ENCODE results near the gene CMTM4. TPM values are rescaled to one million over a fixed set of nuclear protein-coding genes. Genes with fewer than 3 reads are reported as not detected.

Gene CMTM4
- total RNA-seq, 4 donors from 2014 or later: 24.0 to 55.1 (median 36.4) TPM

GRCh38 chr16:66591018-66591417 lies 105.5 kb downstream of the CMTM4 start:
- Histone ChIP-seq H3K27me3 (no peaks in the 10 kb centered on the region), H3K36me3 (no peaks in the 10 kb centered on the region), H3K4me1 (no peaks in the 10 kb centered on the region), H3K9me3 (no peaks in the 10 kb centered on the region), H3K27ac (no peak overlapping the region), H3K4me3 (no peak overlapping the region)
- no peak for DNase-seq (ENCODE audit: low spot score in 2 of 2)
- 88% methylated on average over 4 of the region's 4 CpGs for WGBS
- no peak for TF ChIP-seq EP300 (IDR thresholded peaks at IDR 0.05)
- TF ChIP-seq CTCF (IDR thresholded peaks at IDR 0.05): no peak
- no peak for TF ChIP-seq POLR2AphosphoS5 (IDR thresholded peaks at IDR 0.05)
- no peak for TF ChIP-seq POLR2A (IDR thresholded peaks at IDR 0.05)

- H3K4me1 ChIP-seq: no peaks in the 10 kb centered on the region
- no peak overlapping the region for H3K27ac ChIP-seq
- H3K4me3 ChIP-seq: no peak overlapping the region
- 80% methylated on average over 8 of the region's 8 CpGs for WGBS
- TF ChIP-seq POLR2AphosphoS5 (IDR thresholded peaks at IDR 0.05): no peak
- no peak for TF ChIP-seq CTCF (IDR thresholded peaks at IDR 0.05)
- TF ChIP-seq EP300 (IDR thresholded peaks at IDR 0.05): no peak
- TF ChIP-seq POLR2A (IDR thresholded peaks at IDR 0.05): no peak
- DNase-seq (ENCODE audit: low spot score in 2 of 2): no peak
- H3K36me3 ChIP-seq: no peaks in the 10 kb centered on the region
- no peaks in the 10 kb centered on the region for H3K9me3 ChIP-seq
- no peaks in the 10 kb centered on the region for H3K27me3 ChIP-seq
Measured at GRCh38 chr16:66590322-66590721, 106.2 kb downstream of the CMTM4 start.

- no peak for TF ChIP-seq POLR2AphosphoS5 (IDR thresholded peaks at IDR 0.05)
- peak; percentile 40 to 42 for TF ChIP-seq CTCF (IDR thresholded peaks at IDR 0.05)
- Histone ChIP-seq H3K36me3 (no peaks in the 10 kb centered on the region), H3K4me1 (no peaks in the 10 kb centered on the region), H3K27ac (no peak overlapping the region), H3K4me3 (no peak overlapping the region), H3K9me3 (no peaks in the 10 kb centered on the region), H3K27me3 (no peaks in the 10 kb centered on the region)
- 79% methylated on average over 6 of the region's 8 CpGs for WGBS
- peak in 1 of 2 donors; percentile 66 for DNase-seq (ENCODE audit: low spot score in 2 of 2)
Measured at GRCh38 chr16:66588981-66589713, 107.4 kb downstream of the CMTM4 start.

- DNase-seq (ENCODE audit: low spot score in 2 of 2): no peak
- Histone ChIP-seq H3K4me3 (no peak overlapping the region), H3K9me3 (no peaks in the 10 kb centered on the region), H3K4me1 (no peaks in the 10 kb centered on the region), H3K27ac (no peak overlapping the region), H3K27me3 (no peaks in the 10 kb centered on the region), H3K36me3 (no peaks in the 10 kb centered on the region)
- TF ChIP-seq CTCF (IDR thresholded peaks at IDR 0.05) (no peak), POLR2A (IDR thresholded peaks at IDR 0.05) (no peak), EP300 (IDR thresholded peaks at IDR 0.05) (no peak), POLR2AphosphoS5 (IDR thresholded peaks at IDR 0.05) (no peak)
- WGBS: 63% methylated on average over 7 of the region's 7 CpGs
Measured at GRCh38 chr16:66587881-66588600, 108.5 kb downstream of the CMTM4 start.

- WGBS: 75% methylated on average over 10 of the region's 10 CpGs
- no peak for DNase-seq (ENCODE audit: low spot score in 2 of 2)
- no peaks in the 10 kb centered on the region for H3K36me3 ChIP-seq
- no peak overlapping the region for H3K4me3 ChIP-seq
- H3K9me3 ChIP-seq: no peaks in the 10 kb centered on the region
- H3K4me1 ChIP-seq: no peaks in the 10 kb centered on the region
- TF ChIP-seq CTCF (IDR thresholded peaks at IDR 0.05) (no peak), EP300 (IDR thresholded peaks at IDR 0.05) (no peak), POLR2AphosphoS5 (IDR thresholded peaks at IDR 0.05) (no peak), POLR2A (IDR thresholded peaks at IDR 0.05) (no peak)
- H3K27me3 ChIP-seq: no peaks in the 10 kb centered on the region
- no peak overlapping the region for H3K27ac ChIP-seq
Measured at GRCh38 chr16:66585481-66586239, 110.9 kb downstream of the CMTM4 start.

Data from suprapubic skin (tissue), 4 donors.